ENCODE data around the gene GPR137C. TPM values are rescaled to one million over a fixed set of nuclear protein-coding genes. Genes with fewer than 3 reads are reported as not detected.

GPR137C gene
- total and polyA plus RNA-seq, 2 of the 8 experiments (the other 6 are each of a cell fraction or from before 2014, with no cell fraction given): 2.7 to 4.3 TPM

DNA sequence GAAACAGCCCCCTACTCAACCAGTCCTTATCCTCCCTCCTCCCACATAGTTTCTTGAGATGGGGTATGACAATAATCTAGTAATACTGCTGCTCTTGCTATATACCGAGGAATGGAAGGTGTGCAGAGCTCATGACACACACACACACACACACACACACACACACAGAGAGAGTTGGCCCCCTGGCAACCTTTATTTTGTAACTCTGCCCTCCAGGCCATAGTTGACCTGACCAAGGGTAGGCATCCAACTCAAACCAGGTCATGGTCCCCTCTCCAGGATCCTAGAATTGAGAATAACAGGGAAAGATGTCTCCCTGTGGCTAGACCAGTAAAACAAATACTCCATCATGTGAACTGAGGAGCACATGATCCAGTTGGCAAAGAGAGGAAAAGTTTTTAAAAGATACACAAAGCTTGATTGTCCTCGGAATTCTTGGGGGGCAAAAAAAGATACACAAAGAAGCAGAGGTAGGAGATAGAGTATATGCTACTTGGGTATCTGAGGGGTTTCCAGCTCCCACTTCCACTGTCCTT is 131.4 kb downstream of the GPR137C start (continued):
- TF ChIP-seq CREB1 (IDR thresholded peaks at IDR 0.05): no peak
